ENCODE results near the gene HTR3B. TPM values are rescaled to one million over a fixed set of nuclear protein-coding genes. Genes with fewer than 3 reads are reported as not detected.
A peak's percentile ranks its signal among the peaks of the same experiment; 100 is the strongest.

Gene HTR3B
- total and polyA plus RNA-seq, 2 donors (not counting 1 experiment from before 2014, with no cell fraction given), result not detected

DNA sequence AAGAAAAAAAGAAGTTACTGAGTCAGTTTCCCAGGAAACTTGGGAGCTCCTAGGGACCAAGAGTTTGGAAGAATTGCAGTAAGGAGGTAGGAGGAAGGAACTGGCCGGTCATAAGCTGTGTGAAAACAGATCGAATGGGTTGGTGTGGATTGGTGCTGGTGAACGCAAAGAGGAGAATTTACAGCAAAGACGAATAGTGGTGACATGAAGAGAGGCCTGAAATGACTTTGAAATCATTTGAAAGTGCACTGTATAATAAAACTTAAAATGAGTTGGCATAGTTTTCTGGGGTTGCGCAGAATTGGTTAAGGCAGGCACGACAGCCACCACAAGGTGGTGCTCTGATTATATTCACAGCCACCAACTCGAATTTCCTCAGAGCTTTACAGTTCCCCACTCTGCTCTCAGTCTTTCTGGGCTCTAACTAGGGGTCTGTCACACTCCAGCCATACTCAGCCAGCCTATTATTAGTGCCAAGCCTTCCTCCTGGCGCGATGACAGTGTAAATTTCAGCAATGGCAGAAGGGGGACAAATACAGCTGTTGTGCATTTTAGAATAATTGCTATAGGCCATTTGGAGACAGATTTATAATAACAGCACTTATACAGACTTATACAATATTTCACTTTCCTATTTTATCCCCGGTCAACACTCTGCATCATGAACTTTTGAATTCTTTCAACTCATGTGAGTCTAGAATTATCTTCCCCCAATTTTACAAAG, 8.3 kb upstream of the HTR3B start:
- no peak overlapping the region for H3K27ac Mint-ChIP-seq
- Histone ChIP-seq H3K9me3 (ENCODE audit: control extremely low read depth in 1 of 3, control insufficient read depth in 2 of 3, insufficient read depth in 1 of 3, low read length in 2 of 3) (no peaks in the 10 kb centered on the region), H3K9ac (ENCODE audit: low read length) (no peak overlapping the region), H3K4me3 (ENCODE audit: control extremely low read depth in 1 of 5, extremely low read depth in 1 of 5, insufficient read depth in 1 of 5, low read depth in 2 of 5, low read length in 4 of 5) (no peak overlapping the region), H4K20me1 (ENCODE audit: control insufficient read depth, insufficient read depth, low read length, poor library complexity, severe bottlenecking) (no peaks in the 10 kb centered on the region), H3K4me1 (ENCODE audit: control insufficient read depth in 2 of 2, insufficient read depth in 2 of 2, low read length in 2 of 2) (peaks cover 5 to 13% of the 10 kb centered on the region in 2 donors), H2AFZ (ENCODE audit: insufficient read depth, low read depth, low read length, poor library complexity, severe bottlenecking) (no peak overlapping the region), H3K4me2 (replicated peaks; ENCODE audit: low read depth, low read length, poor library complexity, severe bottlenecking) (no peak overlapping the region), H3K27me3 (replicated peaks in 1 of 4; ENCODE audit: control extremely low read depth in 1 of 4, control insufficient read depth in 3 of 4, insufficient read depth in 4 of 4, low read length in 3 of 4) (no peaks in the 10 kb centered on the region), H3K36me3 (replicated peaks in 1 of 2; ENCODE audit: control extremely low read depth in 1 of 2, control insufficient read depth in 1 of 2, extremely low read depth in 1 of 2, insufficient read depth in 2 of 2, low read length in 1 of 2) (no peaks in the 10 kb centered on the region), H3K79me2 (ENCODE audit: control insufficient read depth, insufficient read depth, low read length) (no peaks in the 10 kb centered on the region), H3K27ac (ENCODE audit: low read length in 2 of 2) (no peak overlapping the region)
- no peaks in the 10 kb centered on the region for H3K27me3 Mint-ChIP-seq
- DNase-seq (peak; percentile 75), ATAC-seq (ENCODE audit: low read depth) (peak; percentile 84)
- ChIA-PET CTCF (interaction anchor here (0.7 to 12.1 kb wide), 67 partner anchors 7 to 521 kb away, joined by 3 to 472 read pairs (median 4); partner anchors contain the start of genes HTR3A, HTR3B, USP28 and ZBTB16), POLR2A (interaction anchor here (0.6 to 1.7 kb wide), 8 partner anchors 16 to 366 kb away, joined by 3 to 10 read pairs (median 4); no protein-coding TSS in a partner anchor)
- no peak overlapping the region for H3K4me3 Mint-ChIP-seq
- TF ChIP-seq, protein P1, sequence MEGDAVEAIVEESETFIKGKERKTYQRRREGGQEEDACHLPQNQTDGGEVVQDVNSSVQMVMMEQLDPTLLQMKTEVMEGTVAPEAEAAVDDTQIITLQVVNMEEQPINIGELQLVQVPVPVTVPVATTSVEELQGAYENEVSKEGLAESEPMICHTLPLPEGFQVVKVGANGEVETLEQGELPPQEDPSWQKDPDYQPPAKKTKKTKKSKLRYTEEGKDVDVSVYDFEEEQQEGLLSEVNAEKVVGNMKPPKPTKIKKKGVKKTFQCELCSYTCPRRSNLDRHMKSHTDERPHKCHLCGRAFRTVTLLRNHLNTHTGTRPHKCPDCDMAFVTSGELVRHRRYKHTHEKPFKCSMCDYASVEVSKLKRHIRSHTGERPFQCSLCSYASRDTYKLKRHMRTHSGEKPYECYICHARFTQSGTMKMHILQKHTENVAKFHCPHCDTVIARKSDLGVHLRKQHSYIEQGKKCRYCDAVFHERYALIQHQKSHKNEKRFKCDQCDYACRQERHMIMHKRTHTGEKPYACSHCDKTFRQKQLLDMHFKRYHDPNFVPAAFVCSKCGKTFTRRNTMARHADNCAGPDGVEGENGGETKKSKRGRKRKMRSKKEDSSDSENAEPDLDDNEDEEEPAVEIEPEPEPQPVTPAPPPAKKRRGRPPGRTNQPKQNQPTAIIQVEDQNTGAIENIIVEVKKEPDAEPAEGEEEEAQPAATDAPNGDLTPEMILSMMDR (IDR thresholded peaks at IDR 0.05), result peak; percentile 84
- TF ChIP-seq EZH2 (IDR thresholded peaks at IDR 0.05; ENCODE audit: borderline replicate concordance, insufficient read depth, low read depth, low read length, poor library complexity, severe bottlenecking), result no peak
- H3K9me3 Mint-ChIP-seq (ENCODE audit: insufficient read depth), result no peaks in the 10 kb centered on the region
- peaks cover 16% of the 10 kb centered on the region for H3K4me1 Mint-ChIP-seq
- WGBS (ENCODE audit: insufficient coverage), result 50% methylated on average over 4 of the region's 10 CpGs
- intact Hi-C loops (cut with micrococcal nuclease), result loop anchor here (1.0 to 5.0 kb wide), 6 partner anchors 81 to 365 kb away; partner anchors contain the start of gene HTR3A

DNA sequence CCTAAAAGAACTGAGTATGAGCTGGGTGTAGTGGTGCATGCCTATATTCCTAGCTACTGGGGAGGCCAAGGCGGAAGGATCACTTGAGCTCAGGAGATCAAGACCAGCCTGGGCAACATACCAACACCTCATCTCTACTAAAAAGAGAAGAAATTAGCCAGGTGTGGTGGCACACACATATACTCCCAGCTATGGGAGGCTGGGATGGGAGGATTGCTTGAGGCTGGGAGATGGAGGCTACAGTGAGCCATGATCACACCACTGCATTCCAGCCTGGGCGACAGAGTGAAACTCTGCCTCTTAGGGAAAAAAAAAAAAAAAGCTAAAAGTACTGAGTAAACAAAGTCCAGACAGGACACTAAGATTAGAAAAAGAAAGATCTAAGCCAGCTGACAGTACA, 3.5 kb upstream of the HTR3B start:
- DNase-seq (no peak), ATAC-seq (ENCODE audit: low read depth) (no peak)
- Histone ChIP-seq H3K79me2 (ENCODE audit: control insufficient read depth, insufficient read depth, low read length) (no peaks in the 10 kb centered on the region), H3K36me3 (replicated peaks in 1 of 2; ENCODE audit: control extremely low read depth in 1 of 2, control insufficient read depth in 1 of 2, extremely low read depth in 1 of 2, insufficient read depth in 2 of 2, low read length in 1 of 2) (no peaks in the 10 kb centered on the region), H3K27me3 (replicated peaks in 1 of 4; ENCODE audit: control extremely low read depth in 1 of 4, control insufficient read depth in 3 of 4, insufficient read depth in 4 of 4, low read length in 3 of 4) (no peaks in the 10 kb centered on the region), H3K9ac (ENCODE audit: low read length) (no peak overlapping the region), H3K27ac (ENCODE audit: low read length in 2 of 2) (no peak overlapping the region), H3K9me3 (ENCODE audit: control extremely low read depth in 1 of 3, control insufficient read depth in 2 of 3, insufficient read depth in 1 of 3, low read length in 2 of 3) (peaks cover 0 to 1% (median 0%) of the 10 kb centered on the region in 3 donors), H2AFZ (ENCODE audit: insufficient read depth, low read depth, low read length, poor library complexity, severe bottlenecking) (no peak overlapping the region), H3K4me3 (ENCODE audit: control extremely low read depth in 1 of 5, extremely low read depth in 1 of 5, insufficient read depth in 1 of 5, low read depth in 2 of 5, low read length in 4 of 5) (no peak overlapping the region), H3K4me1 (ENCODE audit: control insufficient read depth in 2 of 2, insufficient read depth in 2 of 2, low read length in 2 of 2) (peaks cover 4 to 8% of the 10 kb centered on the region in 2 donors), H3K4me2 (replicated peaks; ENCODE audit: low read depth, low read length, poor library complexity, severe bottlenecking) (no peak overlapping the region), H4K20me1 (ENCODE audit: control insufficient read depth, insufficient read depth, low read length, poor library complexity, severe bottlenecking) (no peaks in the 10 kb centered on the region)
- Mint-ChIP-seq H3K4me3 (no peak overlapping the region), H3K27me3 (no peaks in the 10 kb centered on the region), H3K4me1 (peaks cover 11% of the 10 kb centered on the region), H3K9me3 (ENCODE audit: insufficient read depth) (no peaks in the 10 kb centered on the region), H3K27ac (no peak overlapping the region)
- POLR2A ChIA-PET, result interaction anchor here (0.6 to 0.7 kb wide), 4 partner anchors 29 to 293 kb away, joined by 3 to 6 read pairs (median 4); no protein-coding TSS in a partner anchor
- WGBS (ENCODE audit: insufficient coverage), result no CpG with 5 or more reads among the region's 2 CpGs
- intact Hi-C loops (cut with micrococcal nuclease), result no loop called here
- no peak for TF ChIP-seq EZH2 (IDR thresholded peaks at IDR 0.05; ENCODE audit: borderline replicate concordance, insufficient read depth, low read depth, low read length, poor library complexity, severe bottlenecking)
- TF ChIP-seq, protein P1 (IDR thresholded peaks at IDR 0.05), result no peak
- CTCF ChIA-PET, result interaction anchor here (0.7 to 5.5 kb wide), 7 partner anchors 10 to 364 kb away, joined by 3 to 43 read pairs (median 4); no protein-coding TSS in a partner anchor

Measured in B cell (primary cell).